Central memory CD4-positive, alpha-beta T cell (primary cell): ENCODE results near the gene RPL6.
"Not testable (repeated sequence)": the region's sequence is repeated elsewhere in the genome, so short reads cannot be mapped to it uniquely, and the experiment has no call there.

Source experiments
- DNase-seq: peaks from one replicate; pipeline ENCODE4 v3.0.0; 2022
- total RNA-seq, 3 experiments: gene quantifications; one replicate each; lab custom pipeline; 2026; lab: John Stamatoyannopoulos, UW

Gene RPL6
- total RNA-seq, result 554 to 1,439 (median 1,183) reads per million in 3 experiments

DNA sequence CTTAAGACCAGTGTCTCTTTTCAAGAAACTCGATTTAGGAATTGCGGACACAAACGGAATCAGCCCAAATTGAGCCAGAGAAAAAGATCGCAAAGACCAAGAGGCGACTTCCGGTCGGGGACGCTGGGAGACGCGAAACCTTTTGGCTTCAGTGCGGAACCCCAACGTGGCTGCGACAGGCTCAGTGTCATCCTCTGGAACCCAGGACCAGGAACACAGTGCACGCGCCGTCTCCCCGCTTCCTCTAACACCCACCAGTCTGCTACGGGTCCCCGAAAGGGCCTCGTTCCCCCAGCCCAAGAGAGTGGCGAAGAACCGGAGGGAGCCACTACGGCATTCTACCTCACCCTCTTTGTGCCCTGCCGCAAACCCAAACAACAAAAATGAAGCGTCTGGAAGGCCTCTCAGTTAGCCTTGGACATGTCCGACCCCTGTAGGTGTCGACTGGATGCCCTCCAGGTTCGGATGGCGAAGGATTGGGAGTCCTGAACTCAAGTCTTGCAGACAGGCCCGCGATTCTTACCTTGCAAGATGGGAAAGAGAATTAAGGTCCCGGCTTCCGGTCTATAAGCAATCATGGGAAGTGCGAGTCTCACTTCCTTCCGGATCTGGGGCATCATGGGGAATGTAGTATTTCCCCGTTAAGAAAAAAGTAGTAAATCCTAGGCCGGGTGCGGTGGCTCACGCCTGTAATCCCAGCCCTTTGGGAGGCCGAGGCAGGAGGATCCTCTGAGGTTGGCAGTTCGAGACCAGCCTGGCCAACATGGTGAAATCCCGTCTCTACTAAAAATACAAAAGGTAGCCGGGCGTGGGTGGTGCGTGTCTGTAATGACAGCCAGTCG is at the start of gene RPL6:
TSS of gene RPL6 (minus strand) at position 542 of the 842 bp plus-strand sequence. CDS start 949 bp downstream, outside the sequence.
- DNase-seq, result peak; percentile 83

DNA sequence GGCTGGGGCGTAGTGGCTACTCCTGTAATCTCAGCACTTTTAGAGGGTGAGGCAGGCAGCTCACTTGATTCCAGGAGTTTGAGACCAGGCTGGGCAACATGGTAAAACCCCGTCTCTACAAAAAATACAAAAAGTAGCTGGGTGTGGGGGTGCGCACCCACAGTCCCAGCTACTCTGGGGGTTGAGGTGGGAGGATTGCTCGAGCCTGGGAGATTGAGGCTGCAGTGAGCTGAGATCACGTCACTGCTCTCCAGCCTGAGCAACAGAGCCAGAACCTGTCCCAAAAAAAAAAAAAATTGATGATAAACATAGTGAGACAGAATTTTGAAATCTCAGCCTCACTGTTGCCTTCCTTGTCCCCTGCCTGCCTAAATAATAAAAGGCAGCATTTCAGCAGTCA is 49.3 kb upstream of the RPL6 start:
- DNase-seq, result no peak

DNA sequence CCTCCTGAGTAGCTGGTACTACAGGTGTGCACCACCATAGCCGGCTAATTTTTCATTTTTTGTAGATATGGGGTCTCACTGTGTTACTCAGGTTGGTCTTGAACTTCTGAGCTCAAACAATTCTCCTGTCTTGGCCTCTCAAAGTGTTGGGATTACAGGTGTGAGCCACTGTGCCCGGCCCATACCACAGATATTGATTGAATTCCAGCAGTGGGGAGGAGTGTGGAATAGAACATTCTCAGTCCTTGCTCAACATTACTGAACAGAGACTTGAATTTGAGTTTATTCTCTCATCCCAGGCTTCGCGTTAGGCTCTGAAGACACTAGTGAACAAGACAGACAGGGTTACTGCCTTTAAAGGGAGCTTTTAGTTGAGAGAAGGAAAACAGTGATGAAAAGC is 48.9 kb upstream of the RPL6 start:
- DNase-seq, result no peak

DNA sequence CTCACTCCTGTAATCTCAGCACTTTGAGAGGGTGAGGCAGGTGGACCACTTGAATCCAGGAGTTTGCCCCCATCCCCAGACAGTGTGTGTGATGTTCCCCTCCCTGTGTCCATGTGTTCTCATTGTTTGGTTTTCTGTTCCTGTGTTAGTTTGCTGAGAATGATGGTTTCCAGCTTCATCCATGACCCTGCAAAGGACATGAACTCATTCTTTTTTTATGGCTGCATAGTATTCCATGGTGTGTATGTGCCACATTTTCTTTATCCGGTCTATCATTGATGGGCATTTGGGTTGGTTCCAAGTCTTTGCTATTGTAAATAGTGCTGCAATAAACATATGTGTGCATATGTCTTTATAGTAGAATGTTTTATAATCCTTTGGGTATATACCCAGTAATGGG is 47.7 kb upstream of the RPL6 start:
- not testable (repeated sequence) for DNase-seq

DNA sequence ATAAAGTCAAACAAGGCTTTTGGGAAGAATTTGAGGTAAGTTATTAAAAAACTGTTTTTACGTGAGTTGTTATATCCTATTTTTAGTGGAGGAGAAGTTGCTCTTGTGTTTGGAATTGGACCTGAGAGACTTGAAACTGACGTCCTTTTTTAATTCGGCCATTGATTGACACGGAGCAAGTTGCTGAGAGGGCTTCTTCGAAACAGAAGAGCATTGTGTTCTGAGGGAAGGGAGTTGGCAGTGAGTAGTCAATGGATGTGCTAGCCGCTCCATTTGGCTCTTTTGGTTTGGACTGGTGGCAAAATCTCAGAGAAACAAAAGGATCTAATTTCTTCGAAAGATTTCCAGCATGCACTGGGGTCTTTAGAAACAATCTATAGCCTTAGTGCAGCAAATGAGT is 46.6 kb upstream of the RPL6 start:
- DNase-seq, result no peak

DNA sequence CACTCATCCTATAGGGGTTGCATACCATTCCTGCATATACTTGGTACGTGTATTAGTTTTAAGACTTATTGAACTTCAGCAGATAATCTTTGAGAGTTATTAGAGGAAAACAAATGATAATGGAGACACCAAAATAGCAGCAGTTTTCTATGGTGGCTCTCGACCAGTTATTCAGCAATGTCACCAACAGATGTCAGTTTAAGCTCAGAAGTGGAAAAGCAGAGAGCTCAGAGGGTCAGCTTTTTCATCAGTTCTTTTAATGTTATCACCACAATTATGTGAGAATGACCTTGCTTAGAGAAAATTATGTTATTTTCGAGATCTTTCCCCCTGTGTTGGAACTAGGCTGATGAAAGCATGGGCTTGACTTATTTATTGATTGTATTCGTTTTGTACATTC is 41.3 kb upstream of the RPL6 start:
- DNase-seq, result no peak

DNA sequence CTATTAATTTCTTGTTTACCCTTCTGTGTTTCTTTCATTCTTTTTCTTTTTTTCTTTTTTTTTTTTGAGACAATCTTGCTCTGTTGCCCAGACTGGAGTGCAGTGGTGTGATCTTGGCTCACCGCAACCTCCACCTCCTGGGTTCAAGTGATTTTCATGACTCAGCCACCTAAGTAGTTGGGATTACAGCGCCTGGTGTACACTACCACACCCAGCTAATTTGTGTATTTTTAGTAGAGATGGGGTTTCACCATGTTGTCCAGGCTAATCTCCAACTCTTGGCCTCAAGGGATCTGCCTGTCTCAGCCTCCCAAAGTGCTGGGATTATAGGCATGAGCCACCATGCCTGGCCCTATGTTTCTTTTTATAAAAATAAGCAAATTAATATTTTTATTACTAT is 38.8 kb upstream of the RPL6 start:
- not testable (repeated sequence) for DNase-seq

DNA sequence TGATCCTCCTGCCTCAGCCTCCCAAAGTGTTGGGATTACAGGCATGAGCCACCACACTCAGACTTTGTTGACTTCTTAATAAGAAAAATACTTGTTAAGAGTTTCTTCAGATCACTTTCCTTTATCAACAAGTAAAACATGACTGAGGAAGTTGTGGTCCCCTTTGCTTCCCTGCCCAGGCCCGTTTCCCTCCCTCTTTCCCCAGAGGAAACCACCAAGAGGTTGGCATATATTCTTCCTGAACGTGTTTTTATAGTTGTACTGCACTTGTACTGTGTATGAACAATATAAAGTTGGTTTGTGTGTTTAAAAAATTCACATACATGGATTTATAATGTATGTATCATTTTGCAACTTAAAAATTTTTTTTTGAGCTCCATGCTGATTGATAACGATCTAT is 37.7 kb upstream of the RPL6 start:
- no peak for DNase-seq

DNA sequence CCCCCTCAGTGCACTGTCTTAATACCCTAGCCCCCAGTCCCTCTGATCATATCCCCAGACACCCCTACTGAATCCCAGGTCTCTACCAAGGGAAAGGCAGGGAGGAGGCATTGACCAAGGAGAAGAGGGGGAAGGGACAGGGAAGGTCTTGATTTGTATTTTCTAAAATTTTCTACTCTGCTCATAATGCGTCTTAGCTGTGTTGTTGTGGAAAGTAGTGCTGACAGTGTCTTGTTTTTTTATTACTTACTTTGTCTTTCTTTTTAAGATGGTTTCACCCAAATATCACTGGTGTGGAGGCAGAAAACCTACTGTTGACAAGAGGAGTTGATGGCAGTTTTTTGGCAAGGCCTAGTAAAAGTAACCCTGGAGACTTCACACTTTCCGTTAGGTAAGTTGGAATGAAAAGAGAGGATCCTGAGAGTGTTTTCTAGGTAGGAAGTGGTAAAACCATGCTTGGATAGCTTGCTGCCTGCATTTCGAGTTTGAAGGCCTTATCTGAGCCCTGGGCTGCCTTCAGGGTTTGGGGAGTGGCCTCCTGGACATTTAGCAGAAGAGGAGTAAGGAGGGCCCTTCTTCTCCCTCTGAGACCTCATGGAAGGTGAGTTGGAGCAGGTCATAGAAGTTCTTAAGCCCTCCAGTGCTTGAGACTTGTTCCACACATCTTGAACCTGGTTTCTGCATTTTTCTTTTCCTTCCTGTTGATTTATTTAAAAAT is 36.8 kb upstream of the RPL6 start:
- DNase-seq, result no peak

DNA sequence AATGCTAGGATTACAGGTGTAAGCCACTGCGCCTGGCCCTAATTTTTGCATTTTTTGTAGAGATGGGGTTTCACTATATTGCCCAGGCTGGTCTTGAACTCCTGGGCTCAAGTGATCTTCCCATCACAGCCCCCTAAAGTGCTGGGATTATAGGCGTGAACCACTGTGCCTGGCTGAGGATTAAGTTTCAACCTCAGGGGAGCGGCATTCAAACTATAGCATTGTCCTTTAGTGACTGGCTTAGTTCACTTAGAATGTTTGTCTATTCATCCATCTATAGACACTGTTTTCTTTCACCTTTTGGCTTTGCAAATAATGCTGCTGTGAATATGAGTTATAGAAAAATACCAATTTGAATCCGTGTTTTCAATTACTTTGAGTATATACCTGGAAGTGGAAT is 34.5 kb upstream of the RPL6 start:
- DNase-seq, result no peak

DNA sequence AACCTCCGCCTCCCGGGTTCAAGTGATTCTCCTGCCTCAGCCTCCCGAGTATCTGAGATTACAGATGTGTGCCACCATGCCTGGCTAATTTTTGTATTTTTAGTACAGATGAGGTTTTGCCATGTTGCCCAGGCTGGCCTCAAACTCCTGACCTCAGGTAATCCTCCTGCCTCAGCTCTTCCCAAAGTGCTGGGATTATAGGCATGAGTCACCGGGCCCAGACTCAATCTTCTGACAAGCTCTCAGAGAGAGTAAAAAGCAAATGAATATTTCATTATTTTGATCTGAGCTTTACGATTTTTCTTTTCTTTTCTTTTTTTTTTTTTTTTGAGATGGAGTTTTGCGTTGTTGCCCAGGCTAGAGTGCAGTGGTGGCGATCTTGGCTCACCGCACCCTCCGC is 31.2 kb upstream of the RPL6 start:
- DNase-seq, result not testable (repeated sequence)

DNA sequence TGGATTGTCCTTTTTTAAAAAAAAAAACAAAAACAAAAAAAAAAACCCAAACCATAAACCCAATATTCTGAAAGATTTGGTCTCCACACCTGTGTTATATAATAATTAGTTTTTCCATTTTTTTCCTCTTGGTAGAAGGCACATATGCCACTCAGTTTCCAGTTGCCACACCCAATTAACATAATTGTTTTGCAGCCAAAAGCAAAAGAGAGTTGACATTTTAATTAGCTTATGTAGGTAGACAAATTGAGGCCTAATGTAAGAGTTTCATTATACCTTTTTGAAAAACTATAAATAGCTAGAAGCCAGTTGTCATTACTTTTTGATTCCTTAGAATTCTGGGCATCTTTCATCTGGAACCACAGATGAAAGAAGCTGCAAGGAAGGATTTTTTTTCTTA is 30.4 kb upstream of the RPL6 start:
- DNase-seq, result no peak

DNA sequence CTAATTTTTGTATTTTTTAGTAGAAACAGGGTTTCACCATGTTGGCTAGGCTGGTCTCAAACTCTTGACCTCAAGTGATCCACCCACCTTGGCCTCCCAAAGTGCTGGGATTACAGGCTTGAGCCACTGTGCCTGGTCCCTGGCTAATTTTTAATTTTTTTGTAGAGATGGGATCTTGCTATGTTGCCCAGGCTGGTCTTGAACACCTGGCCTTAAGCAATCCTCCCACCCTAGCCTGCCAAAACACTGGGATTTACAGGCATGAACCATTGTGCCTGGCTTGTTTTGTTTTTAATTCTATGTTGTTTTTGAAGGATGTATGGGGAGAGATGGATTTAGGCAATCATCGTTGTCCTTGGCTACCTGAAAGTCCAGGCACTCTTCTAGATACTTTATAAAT is 29.2 kb upstream of the RPL6 start:
- DNase-seq, result not testable (repeated sequence)

DNA sequence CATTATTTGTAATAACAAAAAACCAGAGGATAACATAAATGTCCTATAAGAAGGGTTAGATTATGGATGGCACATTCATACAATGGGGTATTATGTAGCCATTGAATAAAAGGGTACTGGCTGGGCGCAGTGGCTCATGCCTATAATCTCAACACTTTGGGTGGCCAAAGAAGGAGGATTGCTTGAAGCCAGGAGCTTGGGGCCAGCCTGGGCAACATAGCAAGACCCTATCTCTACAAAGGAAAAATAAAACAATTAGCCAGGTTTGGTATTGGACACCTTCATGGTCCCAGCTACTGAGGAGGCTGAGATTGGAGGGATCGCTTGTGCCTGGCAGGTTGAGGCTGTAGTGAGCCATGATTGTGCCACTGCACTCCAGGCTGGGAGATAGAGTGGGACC is 24.1 kb upstream of the RPL6 start:
- DNase-seq, result no peak

DNA sequence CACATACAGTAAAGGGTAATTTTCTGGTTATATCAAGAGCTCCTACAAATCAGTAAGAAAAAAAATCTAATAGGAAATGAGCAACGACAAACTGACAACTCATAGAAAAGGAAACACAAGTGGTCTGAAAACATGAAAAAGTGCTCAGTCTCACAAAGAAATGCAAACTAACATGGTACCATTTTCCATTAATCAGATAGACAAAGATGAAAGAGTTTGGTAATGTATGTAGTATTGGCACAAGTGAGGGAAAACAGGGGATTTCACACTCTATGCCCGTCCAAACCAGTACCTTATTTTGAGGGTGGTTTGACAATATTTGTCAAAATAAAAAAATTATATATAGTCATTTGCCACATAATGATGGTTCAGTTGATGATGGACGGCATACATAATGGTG is 22.6 kb upstream of the RPL6 start:
- DNase-seq, result no peak

DNA sequence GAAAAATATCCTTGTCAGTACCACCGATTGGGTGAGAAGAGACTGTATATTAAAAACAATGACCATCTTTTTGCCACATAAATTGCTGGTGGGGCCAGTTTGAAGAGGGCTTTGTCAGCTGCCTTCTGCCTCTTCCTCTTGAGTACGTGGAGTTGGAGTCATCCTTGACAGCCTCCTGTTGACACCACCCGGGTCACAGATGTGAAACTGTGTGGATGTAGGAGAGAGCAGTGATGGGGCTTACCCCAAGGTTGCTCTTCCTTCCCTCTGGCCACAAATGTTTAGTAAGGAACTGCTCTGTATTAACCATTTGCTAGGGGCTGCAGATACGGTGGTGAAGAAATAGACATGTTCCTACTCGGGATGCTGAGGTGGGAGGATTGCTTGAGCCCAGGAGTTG is 21.5 kb upstream of the RPL6 start:
- no peak for DNase-seq

DNA sequence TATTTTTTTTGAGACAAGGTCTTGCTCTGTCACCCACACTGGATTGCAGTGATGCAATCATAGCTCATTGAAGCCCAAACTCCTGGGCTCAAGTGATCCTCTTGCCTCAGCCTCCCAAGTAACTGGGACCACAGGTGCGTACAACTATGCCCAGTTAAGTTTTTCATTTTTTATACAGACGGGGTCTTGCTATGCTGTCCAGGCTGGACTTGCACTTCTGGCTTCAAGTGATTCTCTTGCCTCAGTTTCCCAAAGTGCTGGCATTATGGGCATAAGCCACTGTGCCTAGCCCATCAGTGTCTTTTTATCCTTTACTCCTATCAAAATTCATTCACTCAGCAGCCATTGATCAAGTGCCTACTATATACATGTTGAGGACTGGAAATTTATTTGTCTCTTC is 18.4 kb upstream of the RPL6 start:
- no peak for DNase-seq

DNA sequence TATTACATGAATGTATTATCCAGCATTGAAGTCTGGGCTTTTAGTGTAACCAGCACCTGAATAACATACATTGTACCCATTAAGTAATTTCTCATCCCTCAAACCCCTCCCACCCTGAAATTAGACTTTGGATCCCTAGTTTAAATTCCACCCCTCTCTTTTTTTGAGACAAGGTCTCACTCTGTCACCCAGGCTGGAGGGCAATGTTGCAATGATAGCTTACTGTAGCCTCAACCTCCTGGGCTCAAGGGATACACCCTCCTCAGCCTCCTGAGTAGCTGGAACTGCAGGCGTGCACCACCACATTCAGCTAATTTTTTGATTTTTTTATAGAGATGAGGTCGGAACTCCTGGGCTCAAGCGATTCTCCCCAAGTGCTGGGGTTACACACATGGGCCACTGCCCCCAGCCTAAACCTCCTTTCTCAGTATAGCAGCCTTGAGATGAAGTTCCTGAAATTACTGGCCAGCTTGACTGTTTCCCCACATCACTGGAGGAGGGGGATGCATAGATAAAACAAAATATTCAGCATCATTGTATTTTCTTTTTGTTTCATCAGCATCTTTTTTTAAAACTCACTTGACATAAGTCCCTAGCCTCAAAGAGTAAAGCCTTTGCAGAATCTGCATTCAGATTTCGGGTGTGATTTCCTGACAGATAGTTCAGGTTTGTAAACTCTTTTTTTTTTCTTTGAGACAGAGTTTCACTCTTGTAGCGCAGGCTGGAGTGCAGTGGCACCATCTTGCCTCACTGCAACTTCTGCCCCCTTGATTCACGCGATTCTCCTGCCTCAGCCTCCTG is 16.4 kb upstream of the RPL6 start:
- DNase-seq, result no peak

DNA sequence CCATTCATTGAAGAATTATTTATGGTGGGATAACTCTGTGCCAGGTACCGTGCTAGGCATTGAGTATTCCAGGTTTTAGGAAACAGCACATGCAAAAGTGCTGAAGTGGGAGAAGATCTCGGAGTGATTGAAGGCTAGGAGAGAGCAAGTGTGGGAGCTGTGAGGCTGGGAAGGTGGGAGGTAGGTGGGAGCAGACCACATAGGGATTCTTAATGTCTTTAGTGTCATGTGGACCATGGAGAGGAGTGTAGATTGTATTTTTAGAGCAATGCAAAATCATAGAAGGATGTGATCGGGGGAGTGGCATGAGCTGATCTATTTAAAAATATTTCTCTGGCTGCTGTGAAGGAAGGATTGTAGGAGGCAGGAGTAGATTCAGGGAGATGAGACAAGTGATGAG is 14.7 kb upstream of the RPL6 start:
- no peak for DNase-seq

DNA sequence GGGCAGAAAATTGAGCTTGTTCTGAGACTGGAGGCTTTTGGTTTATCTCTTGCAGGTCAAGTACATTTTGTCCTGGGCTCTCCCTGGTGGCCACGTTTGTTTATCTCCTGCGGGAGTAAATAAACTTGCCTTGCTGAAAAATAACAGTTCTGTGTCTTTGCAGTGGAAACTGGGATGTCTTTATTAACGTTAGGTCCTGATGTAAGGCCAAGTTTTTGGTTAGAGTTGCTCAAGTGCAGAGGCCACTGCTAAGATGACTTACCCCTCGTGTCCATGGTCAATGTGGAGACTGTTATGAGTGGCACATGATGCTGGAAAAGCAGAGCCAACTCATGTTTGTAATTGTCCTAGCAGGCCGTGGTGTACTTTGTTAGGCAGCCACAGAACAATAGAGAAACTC is 13.1 kb upstream of the RPL6 start:
- DNase-seq, result no peak

DNA sequence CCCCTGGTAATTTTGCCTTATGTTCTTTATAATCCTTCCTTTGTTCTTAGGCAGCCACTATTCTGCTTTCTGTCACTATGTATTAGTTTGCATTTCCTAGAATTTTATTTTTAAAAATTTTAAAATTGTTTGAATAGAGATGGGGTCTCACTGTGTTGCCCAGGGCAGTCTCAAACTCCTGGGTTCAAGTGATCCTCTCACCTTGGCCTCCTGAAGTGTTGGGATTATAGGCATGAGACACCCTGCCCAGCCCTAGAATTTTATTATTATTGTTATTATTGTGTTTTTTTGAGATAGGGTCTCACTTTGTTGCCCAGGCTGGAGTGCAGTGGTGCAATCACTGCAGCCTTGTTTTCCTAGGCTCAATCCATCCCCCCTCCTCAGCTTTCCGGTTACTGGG is 12.0 kb upstream of the RPL6 start:
- DNase-seq, result no peak

DNA sequence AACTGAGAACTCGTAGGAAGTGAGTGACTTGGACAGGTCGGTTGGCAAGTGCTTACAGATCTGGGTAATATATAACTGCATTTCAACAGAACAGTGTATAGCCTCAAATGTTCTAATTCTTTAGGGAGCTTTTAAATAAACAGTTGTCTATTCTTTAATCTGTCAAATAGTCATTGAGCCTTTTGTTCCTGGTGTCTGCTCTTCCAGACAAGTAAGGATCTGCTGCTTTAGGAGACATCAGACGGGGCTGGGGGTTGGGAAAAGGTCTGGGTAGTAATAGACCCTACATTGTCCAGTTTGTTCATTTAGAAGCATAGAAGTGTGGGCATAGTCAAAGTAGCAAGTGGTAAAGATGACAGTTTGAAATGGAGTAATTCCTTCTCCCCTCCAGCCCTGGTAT is 11.3 kb upstream of the RPL6 start:
- DNase-seq, result no peak
